ENCODE results near the gene ARHGEF19. TPM values are rescaled to one million over a fixed set of nuclear protein-coding genes. Genes with fewer than 3 reads are reported as not detected.
A peak's percentile ranks its signal among the peaks of the same experiment; 100 is the strongest.

Gene ARHGEF19
- total and polyA plus RNA-seq, 9 of the 15 experiments (the other 6 are each of a cell fraction or from before 2014, with no cell fraction given), result 0.73 to 21.0 (median 5.2) TPM

GRCh38 chr1:16172964-16173446 is 39.4 kb downstream of the ARHGEF19 start (continued):
- TF ChIP-seq NFRKB (IDR thresholded peaks at IDR 0.05; ENCODE audit: low read depth) (peak; percentile 75; the same call in 1 of the 2 replicates), MXD1 (CRISPR knock-in tag; IDR thresholded peaks at IDR 0.05; ENCODE audit: borderline replicate concordance, poor library complexity, severe bottlenecking) (no peak), USF1 (CRISPR knock-in tag; IDR thresholded peaks at IDR 0.05) (no peak), ARID3B (CRISPR knock-in tag; IDR thresholded peaks at IDR 0.05; ENCODE audit: borderline replicate concordance) (no peak), SMAD3 (CRISPR knock-in tag; conservative IDR thresholded peaks at IDR 0.05) (peak; percentile 51; the same call in 1 of the 2 replicates), SRF (CRISPR knock-in tag; IDR thresholded peaks at IDR 0.05) (no peak; a peak in 1 of 4 replicates), POLR3A (IDR thresholded peaks at IDR 0.05; ENCODE audit: borderline replicate concordance, extremely low read depth, insufficient read depth, insufficient read length) (no peak), ZBTB33 (CRISPR knock-in tag; IDR thresholded peaks at IDR 0.05) (no peak), MAFF (IDR thresholded peaks at IDR 0.05; ENCODE audit: low read length) (no peak), ID3 (CRISPR knock-in tag; IDR thresholded peaks at IDR 0.05) (no peak), ID3 (tag; IDR thresholded peaks at IDR 0.05) (peak; percentile 28; the same call in 1 of the 2 replicates), TAF7 (tag; IDR thresholded peaks at IDR 0.05) (no peak), ZNF263 (CRISPR knock-in tag; IDR thresholded peaks at IDR 0.05; ENCODE audit: borderline replicate concordance) (no peak), FOXM1 (IDR thresholded peaks at IDR 0.05; ENCODE audit: low read depth) (no peak), FOXM1 (CRISPR knock-in tag; IDR thresholded peaks at IDR 0.05; ENCODE audit: low read depth) (no peak), ZNF77 (CRISPR knock-in tag; IDR thresholded peaks at IDR 0.05) (no peak), ZC3H4 (CRISPR knock-in tag; IDR thresholded peaks at IDR 0.05; ENCODE audit: borderline replicate concordance) (no peak), ZNF232 (CRISPR knock-in tag; IDR thresholded peaks at IDR 0.05) (no peak), FOXP1 (CRISPR knock-in tag; IDR thresholded peaks at IDR 0.05) (no peak), ZNF197 (CRISPR knock-in tag; IDR thresholded peaks at IDR 0.05; ENCODE audit: low read depth) (no peak), FOXK2 (conservative IDR thresholded peaks at IDR 0.05 in 1 of 2, IDR thresholded peaks at IDR 0.05 in 1 of 2; ENCODE audit: low read depth in 2 of 2) (peak in 1 of 2 experiments; percentile 27; a peak in 2 of 4 replicates), TCFL5 (CRISPR knock-in tag; conservative IDR thresholded peaks at IDR 0.05) (no peak)

All from K562 (cell line).